K562 (cell line): ENCODE measurements around the gene BPTF. TPM values are rescaled to one million over a fixed set of nuclear protein-coding genes. Genes with fewer than 3 reads are reported as not detected.

Experiments used
- DEAF1 ChIP-seq: fragments of 450-650 bp; formaldehyde crosslinking; IDR thresholded peaks from 2 replicates; pipeline ENCODE4 v1.4.0; 2020; ENCODE audit warnings: mild to moderate bottlenecking, moderate library complexity
- E2F1 ChIP-seq: sonication (generic); formaldehyde crosslinking; IDR thresholded peaks from 2 replicates; pipeline ENCODE4 v1.8.1; 2023; ENCODE audit warnings: mild to moderate bottlenecking, missing genetic modification reagents, moderate library complexity
- EP400 ChIP-seq: fragments of 450-650 bp; IDR thresholded peaks from 2 replicates; pipeline ENCODE4 v1.6.1; 2017; ENCODE audit warnings: antibody characterized with exemption, mild to moderate bottlenecking, moderate library complexity
- FOXP1 ChIP-seq: sonication (generic); formaldehyde crosslinking; IDR thresholded peaks from 2 replicates; pipeline ENCODE4 v1.8.0; 2022; ENCODE audit warnings: mild to moderate bottlenecking, missing genetic modification reagents
- HSF4 ChIP-seq: fragments of 250-450 bp; sonication (Bioruptor Pico); IDR thresholded peaks from 2 replicates; pipeline ENCODE4 v2.1.2; 2022; ENCODE audit warnings: mild to moderate bottlenecking, moderate library complexity, borderline replicate concordance
- MCM7 ChIP-seq, 2 experiments: fragments of 450-650 bp; IDR thresholded peaks; 2 replicates each; pipeline ENCODE4 v1.6.1; 2016 to 2018
- POLR2B ChIP-seq: fragments of 450-650 bp; IDR thresholded peaks from 2 replicates; pipeline ENCODE4 v1.6.1; 2018; ENCODE audit warnings: low read depth; ENCODE audit not compliant: partially characterized antibody
- RCOR1 ChIP-seq, 2 experiments: IDR thresholded peaks; 2 replicates each; pipeline ENCODE4 v1.6.1; 2012; ENCODE audit warnings: low read depth in 2 of 2, low read length in 2 of 2, borderline replicate concordance in 1 of 2, improper control_type of control experiment in 1 of 2
- SAFB2 ChIP-seq: fragments of 200-400 bp; formaldehyde crosslinking; IDR thresholded peaks from 2 replicates; pipeline ENCODE4 v1.6.1; 2018; ENCODE audit warnings: borderline replicate concordance, low read length, low read depth, moderate library complexity; ENCODE audit not compliant: severe bottlenecking
- SMAD2 ChIP-seq: fragments of 150-350 bp; IDR thresholded peaks from 2 replicates; pipeline ENCODE4 v1.6.1; 2014; ENCODE audit warnings: low read depth, mild to moderate bottlenecking, low read length
- SOX6 ChIP-seq: fragments of 450-650 bp; IDR thresholded peaks from 2 replicates; pipeline ENCODE4 v1.6.1; 2014; ENCODE audit warnings: mild to moderate bottlenecking
- SRSF7 ChIP-seq: fragments of 200-400 bp; formaldehyde crosslinking; optimal IDR thresholded peaks from 2 replicates; pipeline ENCODE3; 2017; ENCODE audit warnings: mild to moderate bottlenecking, low read depth, low read length
- TBL1XR1 ChIP-seq, 2 experiments: IDR thresholded peaks; 2 replicates each; pipeline ENCODE4 v1.6.1; 2012; ENCODE audit warnings: improper control_type of control experiment in 2 of 2, low read length in 2 of 2, mild to moderate bottlenecking in 1 of 2
- TCF3 ChIP-seq: sonication (generic); formaldehyde crosslinking; IDR thresholded peaks from 2 replicates; pipeline ENCODE4 v1.4.0; 2020; ENCODE audit warnings: mild to moderate bottlenecking, missing genetic modification reagents
- ZFX ChIP-seq: sonication (generic); formaldehyde crosslinking; IDR thresholded peaks from 2 replicates; pipeline ENCODE4 v1.8.0; 2022; ENCODE audit warnings: mild to moderate bottlenecking, missing genetic modification reagents, moderate library complexity
- ZNF174 ChIP-seq: fragments of 250-450 bp; sonication (Bioruptor Pico); IDR thresholded peaks from 2 replicates; pipeline ENCODE4 v1.4.0; 2020; ENCODE audit warnings: mild to moderate bottlenecking
- ZNF197 ChIP-seq: fragments of 200-800 bp; sonication (Bioruptor generic); IDR thresholded peaks from 2 replicates; pipeline ENCODE4 v1.6.1; 2016; ENCODE audit warnings: low read depth, missing genetic modification characterization, missing compliant biosample characterization
- polyA plus RNA-seq, 8 experiments: library from polyadenylated mRNA; depleted of rRNA in 4 of 8; stranded (reverse) in 5 of 8; unstranded in 3 of 8; fragments of >200 nt; fragmentation: Nextera tagmentation in 2 of 8; fragmentation: Illumina TruSeq in 1 of 8; extraction: Ambion mirVana in 2 of 8; extraction: Trizol in 1 of 8; gene quantifications; 2 replicates each; pipeline versions ENCODE4 v1.2.1 to v1.2.3, GENCODE V29; 2011 to 2014; ENCODE audit warnings: inconsistent platforms in 1 of 8, missing spikeins in 1 of 8
- total RNA-seq, 7 experiments: library from RNA; depleted of rRNA in 6 of 7; stranded (reverse); fragments of >200 nt in 6 of 7; fragmentation: Illumina TruSeq in 2 of 7; extraction: Trizol in 2 of 7; gene quantifications; 2 replicates each; pipeline versions ENCODE4 v1.2.1 to v1.2.3, GENCODE V29; 2011 to 2021; ENCODE audit warnings: low replicate concordance in 1 of 7

BPTF gene
- total and polyA plus RNA-seq, 9 of the 15 experiments (the other 6 are each of a cell fraction or from before 2014, with no cell fraction given), result 12.5 to 52.1 (median 26.9) TPM

- TF ChIP-seq E2F1 (CRISPR knock-in tag), result no peak
- TF ChIP-seq HSF4 (CRISPR knock-in tag), result no peak
- TF ChIP-seq POLR2B, result no peak
- TF ChIP-seq FOXP1 (CRISPR knock-in tag), result no peak
- no peak for TF ChIP-seq MCM7 (IDR thresholded peaks at IDR 0.05)
- peak; percentile 99 for TF ChIP-seq SOX6
- TF ChIP-seq SAFB2, result no peak
- no peak for TF ChIP-seq ZNF197
- TF ChIP-seq EP400, result peak; percentile 53; the same call in 1 of the 2 replicates
- no peak for TF ChIP-seq ZFX (CRISPR knock-in tag)
- TF ChIP-seq TBL1XR1 (IDR thresholded peaks at IDR 0.05; ENCODE audit: low read length in 2 of 2), result peak in 1 of 2 experiments; percentile 31; a peak in 1 of 4 replicates
- peak; percentile 87 to 97 for TF ChIP-seq RCOR1 (IDR thresholded peaks at IDR 0.05; ENCODE audit: borderline replicate concordance in 1 of 2, low read depth in 2 of 2, low read length in 2 of 2)
- TF ChIP-seq TCF3 (CRISPR knock-in tag), result peak; percentile 86
- TF ChIP-seq SRSF7, result no peak
- TF ChIP-seq ZNF174 (CRISPR knock-in tag), result no peak
- TF ChIP-seq SMAD2, result no peak
- TF ChIP-seq DEAF1 (CRISPR knock-in tag), result no peak
Observed at GRCh38 chr17:67855504-67856324, 30.4 kb downstream of the BPTF start (continued).
